Upper lobe of left lung (tissue), 4 donors: Measurements from ENCODE around the gene ACTL7B.

Experiments
- CTCF ChIP-seq, 6 experiments: fragments of 450-650 bp in 4 of 6; fragments of 200-600 bp in 2 of 6; sonication (generic) in 2 of 6; IDR thresholded peaks; one replicate each; pipeline ENCODE4 v1.5.1; 2016 to 2019; ENCODE audit warnings: antibody characterized with exemption in 6 of 6
- EP300 ChIP-seq, 4 donors: sonication (generic); formaldehyde crosslinking; IDR thresholded peaks; one replicate each; pipeline ENCODE4 v1.5.1; 2017; ENCODE audit warnings: antibody characterized with exemption in 4 of 4, control low read depth in 2 of 4
- POLR2A ChIP-seq, 4 donors: fragments of 450-650 bp; IDR thresholded peaks; one replicate each; pipeline ENCODE4 v1.5.1; 2016 to 2017; ENCODE audit warnings: antibody characterized with exemption in 4 of 4, mild to moderate bottlenecking in 2 of 4

DNA sequence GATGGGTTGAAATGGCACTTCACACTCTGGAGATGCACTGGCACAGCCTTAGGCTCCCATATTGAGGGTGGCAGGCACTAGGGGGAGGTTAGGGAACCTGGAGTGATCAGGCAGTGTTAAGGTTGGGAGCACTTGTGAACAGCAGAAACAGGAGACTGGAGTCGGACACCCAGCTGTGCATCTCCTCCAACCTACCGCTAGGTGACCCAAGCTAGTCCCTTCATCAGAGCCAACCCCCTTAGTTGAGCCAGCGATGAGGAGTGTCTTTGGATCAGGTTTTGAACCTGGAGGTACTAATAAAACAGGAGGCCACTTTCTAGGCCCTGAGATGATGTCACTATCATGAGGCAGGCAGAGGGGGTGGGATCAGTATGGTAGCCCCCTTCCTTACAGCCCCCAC, 1.7 kb downstream of the ACTL7B start:
- TF ChIP-seq CTCF (IDR thresholded peaks at IDR 0.05) (no peak), POLR2A (IDR thresholded peaks at IDR 0.05) (no peak), EP300 (IDR thresholded peaks at IDR 0.05) (no peak)
